ENCODE results near the gene PGLYRP2.

Gene PGLYRP2

DNA sequence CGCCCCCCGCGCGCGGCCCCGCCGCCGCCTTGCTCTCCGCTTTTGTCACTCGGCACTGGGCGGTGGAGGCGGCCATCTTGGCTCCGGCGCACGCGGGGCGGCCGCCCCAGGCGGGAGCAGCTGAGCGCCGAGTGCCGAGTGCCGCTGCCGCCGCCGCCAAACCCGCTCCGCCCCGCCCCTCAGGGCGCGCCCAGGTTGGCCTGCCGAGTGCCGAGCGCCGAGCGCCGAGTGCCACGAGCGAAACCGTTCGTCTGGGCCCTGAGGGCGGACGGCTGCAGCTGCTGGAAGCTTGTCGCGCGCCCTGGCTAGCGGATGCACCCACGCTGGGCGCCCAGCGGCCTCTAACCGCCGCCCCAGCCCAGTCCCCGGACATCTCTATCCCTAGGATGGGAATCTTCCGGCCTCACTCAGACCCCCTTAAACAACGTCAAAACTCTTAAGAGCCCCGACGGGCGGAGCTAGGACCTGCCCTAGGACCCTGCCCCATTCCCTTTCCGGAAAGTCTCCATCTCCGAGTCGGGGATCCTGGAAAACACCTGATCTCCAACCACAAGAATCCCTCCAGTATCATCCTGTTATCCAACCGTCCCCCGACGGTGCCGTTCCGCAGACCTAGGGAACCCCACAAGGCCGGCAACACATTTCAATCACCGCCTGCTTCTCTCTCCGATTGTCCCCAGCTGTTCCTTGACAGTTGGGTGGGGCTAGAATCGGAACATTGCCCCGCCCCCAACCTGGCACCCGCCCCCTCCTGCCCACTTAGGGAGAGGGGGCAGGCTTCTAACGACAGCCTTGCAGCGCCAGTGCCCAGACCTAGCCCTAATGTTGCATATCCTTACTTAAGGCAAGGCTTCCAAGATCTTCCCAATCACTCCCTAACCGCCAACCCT, 46.4 kb downstream of the PGLYRP2 start (continued):
- TF ChIP-seq, protein P1, sequence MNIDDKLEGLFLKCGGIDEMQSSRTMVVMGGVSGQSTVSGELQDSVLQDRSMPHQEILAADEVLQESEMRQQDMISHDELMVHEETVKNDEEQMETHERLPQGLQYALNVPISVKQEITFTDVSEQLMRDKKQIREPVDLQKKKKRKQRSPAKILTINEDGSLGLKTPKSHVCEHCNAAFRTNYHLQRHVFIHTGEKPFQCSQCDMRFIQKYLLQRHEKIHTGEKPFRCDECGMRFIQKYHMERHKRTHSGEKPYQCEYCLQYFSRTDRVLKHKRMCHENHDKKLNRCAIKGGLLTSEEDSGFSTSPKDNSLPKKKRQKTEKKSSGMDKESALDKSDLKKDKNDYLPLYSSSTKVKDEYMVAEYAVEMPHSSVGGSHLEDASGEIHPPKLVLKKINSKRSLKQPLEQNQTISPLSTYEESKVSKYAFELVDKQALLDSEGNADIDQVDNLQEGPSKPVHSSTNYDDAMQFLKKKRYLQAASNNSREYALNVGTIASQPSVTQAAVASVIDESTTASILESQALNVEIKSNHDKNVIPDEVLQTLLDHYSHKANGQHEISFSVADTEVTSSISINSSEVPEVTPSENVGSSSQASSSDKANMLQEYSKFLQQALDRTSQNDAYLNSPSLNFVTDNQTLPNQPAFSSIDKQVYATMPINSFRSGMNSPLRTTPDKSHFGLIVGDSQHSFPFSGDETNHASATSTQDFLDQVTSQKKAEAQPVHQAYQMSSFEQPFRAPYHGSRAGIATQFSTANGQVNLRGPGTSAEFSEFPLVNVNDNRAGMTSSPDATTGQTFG (tag by site-specific recombination; IDR thresholded peaks at IDR 0.05; ENCODE audit: borderline replicate concordance), result no peak
- TF ChIP-seq ZNF521 (tag by site-specific recombination; IDR thresholded peaks at IDR 0.05) (no peak), SP2 (tag by site-specific recombination; IDR thresholded peaks at IDR 0.05) (peak; percentile 70), ZNF561 (tag by site-specific recombination; IDR thresholded peaks at IDR 0.05; ENCODE audit: borderline replicate concordance) (peak; percentile 100), ZNF623 (tag by site-specific recombination; IDR thresholded peaks at IDR 0.05) (no peak), ZNF596 (tag by site-specific recombination; IDR thresholded peaks at IDR 0.05) (peak; percentile 46), ZSCAN16 (tag by site-specific recombination; IDR thresholded peaks at IDR 0.05) (no peak), ZFHX2 (tag by site-specific recombination; conservative IDR thresholded peaks at IDR 0.05) (peak; percentile 38), ZNF629 (tag by site-specific recombination; IDR thresholded peaks at IDR 0.05) (peak; percentile 36; the same call in 1 of the 2 replicates), ZNF114 (tag by site-specific recombination; IDR thresholded peaks at IDR 0.05) (no peak), ZNF146 (tag by site-specific recombination; IDR thresholded peaks at IDR 0.05) (peak; percentile 6; the same call in 1 of the 2 replicates), ZNF621 (tag by site-specific recombination; IDR thresholded peaks at IDR 0.05) (no peak), ZSCAN30 (tag by site-specific recombination; IDR thresholded peaks at IDR 0.05) (peak; percentile 72), ZNF2 (tag by site-specific recombination; IDR thresholded peaks at IDR 0.05) (peak; percentile 61; the same call in 1 of the 2 replicates), ZNF184 (tag by site-specific recombination; IDR thresholded peaks at IDR 0.05) (no peak), ZBTB17 (tag by site-specific recombination; IDR thresholded peaks at IDR 0.05) (peak; percentile 99), ZBTB20 (tag by site-specific recombination; IDR thresholded peaks at IDR 0.05) (no peak; the same call in 1 of the 2 replicates), SP3 (tag by site-specific recombination; IDR thresholded peaks at IDR 0.05) (peak; percentile 81), ZNF248 (tag by site-specific recombination; IDR thresholded peaks at IDR 0.05) (no peak), KLF7 (tag by site-specific recombination; IDR thresholded peaks at IDR 0.05; ENCODE audit: borderline replicate concordance) (0 out of 2 replicates have a peak, but pooled peaks have one; percentile 28)
- TF ChIP-seq, protein P2, sequence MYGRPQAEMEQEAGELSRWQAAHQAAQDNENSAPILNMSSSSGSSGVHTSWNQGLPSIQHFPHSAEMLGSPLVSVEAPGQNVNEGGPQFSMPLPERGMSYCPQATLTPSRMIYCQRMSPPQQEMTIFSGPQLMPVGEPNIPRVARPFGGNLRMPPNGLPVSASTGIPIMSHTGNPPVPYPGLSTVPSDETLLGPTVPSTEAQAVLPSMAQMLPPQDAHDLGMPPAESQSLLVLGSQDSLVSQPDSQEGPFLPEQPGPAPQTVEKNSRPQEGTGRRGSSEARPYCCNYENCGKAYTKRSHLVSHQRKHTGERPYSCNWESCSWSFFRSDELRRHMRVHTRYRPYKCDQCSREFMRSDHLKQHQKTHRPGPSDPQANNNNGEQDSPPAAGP (tag by site-specific recombination; IDR thresholded peaks at IDR 0.05), result peak; percentile 60; the same call in 1 of the 2 replicates
- TF ChIP-seq, protein P3, sequence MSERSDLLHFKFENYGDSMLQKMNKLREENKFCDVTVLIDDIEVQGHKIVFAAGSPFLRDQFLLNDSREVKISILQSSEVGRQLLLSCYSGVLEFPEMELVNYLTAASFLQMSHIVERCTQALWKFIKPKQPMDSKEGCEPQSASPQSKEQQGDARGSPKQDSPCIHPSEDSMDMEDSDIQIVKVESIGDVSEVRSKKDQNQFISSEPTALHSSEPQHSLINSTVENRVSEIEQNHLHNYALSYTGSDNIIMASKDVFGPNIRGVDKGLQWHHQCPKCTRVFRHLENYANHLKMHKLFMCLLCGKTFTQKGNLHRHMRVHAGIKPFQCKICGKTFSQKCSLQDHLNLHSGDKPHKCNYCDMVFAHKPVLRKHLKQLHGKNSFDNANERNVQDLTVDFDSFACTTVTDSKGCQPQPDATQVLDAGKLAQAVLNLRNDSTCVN (tag by site-specific recombination; optimal IDR thresholded peaks at IDR 0.05), result peak; percentile 70
- TF ChIP-seq, protein P4, sequence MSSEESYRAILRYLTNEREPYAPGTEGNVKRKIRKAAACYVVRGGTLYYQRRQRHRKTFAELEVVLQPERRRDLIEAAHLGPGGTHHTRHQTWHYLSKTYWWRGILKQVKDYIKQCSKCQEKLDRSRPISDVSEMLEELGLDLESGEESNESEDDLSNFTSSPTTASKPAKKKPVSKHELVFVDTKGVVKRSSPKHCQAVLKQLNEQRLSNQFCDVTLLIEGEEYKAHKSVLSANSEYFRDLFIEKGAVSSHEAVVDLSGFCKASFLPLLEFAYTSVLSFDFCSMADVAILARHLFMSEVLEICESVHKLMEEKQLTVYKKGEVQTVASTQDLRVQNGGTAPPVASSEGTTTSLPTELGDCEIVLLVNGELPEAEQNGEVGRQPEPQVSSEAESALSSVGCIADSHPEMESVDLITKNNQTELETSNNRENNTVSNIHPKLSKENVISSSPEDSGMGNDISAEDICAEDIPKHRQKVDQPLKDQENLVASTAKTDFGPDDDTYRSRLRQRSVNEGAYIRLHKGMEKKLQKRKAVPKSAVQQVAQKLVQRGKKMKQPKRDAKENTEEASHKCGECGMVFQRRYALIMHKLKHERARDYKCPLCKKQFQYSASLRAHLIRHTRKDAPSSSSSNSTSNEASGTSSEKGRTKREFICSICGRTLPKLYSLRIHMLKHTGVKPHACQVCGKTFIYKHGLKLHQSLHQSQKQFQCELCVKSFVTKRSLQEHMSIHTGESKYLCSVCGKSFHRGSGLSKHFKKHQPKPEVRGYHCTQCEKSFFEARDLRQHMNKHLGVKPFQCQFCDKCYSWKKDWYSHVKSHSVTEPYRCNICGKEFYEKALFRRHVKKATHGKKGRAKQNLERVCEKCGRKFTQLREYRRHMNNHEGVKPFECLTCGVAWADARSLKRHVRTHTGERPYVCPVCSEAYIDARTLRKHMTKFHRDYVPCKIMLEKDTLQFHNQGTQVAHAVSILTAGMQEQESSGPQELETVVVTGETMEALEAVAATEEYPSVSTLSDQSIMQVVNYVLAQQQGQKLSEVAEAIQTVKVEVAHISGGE (tag by site-specific recombination; conservative IDR thresholded peaks at IDR 0.05; ENCODE audit: low read depth), result peak; percentile 23; the same call in 1 of the 2 replicates
- TF ChIP-seq, protein P5, sequence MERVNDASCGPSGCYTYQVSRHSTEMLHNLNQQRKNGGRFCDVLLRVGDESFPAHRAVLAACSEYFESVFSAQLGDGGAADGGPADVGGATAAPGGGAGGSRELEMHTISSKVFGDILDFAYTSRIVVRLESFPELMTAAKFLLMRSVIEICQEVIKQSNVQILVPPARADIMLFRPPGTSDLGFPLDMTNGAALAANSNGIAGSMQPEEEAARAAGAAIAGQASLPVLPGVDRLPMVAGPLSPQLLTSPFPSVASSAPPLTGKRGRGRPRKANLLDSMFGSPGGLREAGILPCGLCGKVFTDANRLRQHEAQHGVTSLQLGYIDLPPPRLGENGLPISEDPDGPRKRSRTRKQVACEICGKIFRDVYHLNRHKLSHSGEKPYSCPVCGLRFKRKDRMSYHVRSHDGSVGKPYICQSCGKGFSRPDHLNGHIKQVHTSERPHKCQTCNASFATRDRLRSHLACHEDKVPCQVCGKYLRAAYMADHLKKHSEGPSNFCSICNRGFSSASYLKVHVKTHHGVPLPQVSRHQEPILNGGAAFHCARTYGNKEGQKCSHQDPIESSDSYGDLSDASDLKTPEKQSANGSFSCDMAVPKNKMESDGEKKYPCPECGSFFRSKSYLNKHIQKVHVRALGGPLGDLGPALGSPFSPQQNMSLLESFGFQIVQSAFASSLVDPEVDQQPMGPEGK (tag by site-specific recombination; IDR thresholded peaks at IDR 0.05), result 0 out of 2 replicates have a peak, but pooled peaks have one; percentile 28
- TF ChIP-seq, protein P6, sequence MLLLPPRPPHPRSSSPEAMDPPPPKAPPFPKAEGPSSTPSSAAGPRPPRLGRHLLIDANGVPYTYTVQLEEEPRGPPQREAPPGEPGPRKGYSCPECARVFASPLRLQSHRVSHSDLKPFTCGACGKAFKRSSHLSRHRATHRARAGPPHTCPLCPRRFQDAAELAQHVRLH (tag by site-specific recombination; IDR thresholded peaks at IDR 0.05), result peak; percentile 26; the same call in 1 of the 2 replicates
- TF ChIP-seq, protein P7, sequence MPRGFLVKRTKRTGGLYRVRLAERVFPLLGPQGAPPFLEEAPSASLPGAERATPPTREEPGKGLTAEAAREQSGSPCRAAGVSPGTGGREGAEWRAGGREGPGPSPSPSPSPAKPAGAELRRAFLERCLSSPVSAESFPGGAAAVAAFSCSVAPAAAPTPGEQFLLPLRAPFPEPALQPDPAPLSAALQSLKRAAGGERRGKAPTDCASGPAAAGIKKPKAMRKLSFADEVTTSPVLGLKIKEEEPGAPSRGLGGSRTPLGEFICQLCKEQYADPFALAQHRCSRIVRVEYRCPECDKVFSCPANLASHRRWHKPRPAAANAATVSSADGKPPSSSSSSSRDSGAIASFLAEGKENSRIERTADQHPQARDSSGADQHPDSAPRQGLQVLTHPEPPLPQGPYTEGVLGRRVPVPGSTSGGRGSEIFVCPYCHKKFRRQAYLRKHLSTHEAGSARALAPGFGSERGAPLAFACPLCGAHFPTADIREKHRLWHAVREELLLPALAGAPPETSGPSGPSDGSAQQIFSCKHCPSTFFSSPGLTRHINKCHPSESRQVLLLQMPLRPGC (tag by site-specific recombination; IDR thresholded peaks at IDR 0.05), result 0 out of 2 replicates have a peak, but pooled peaks have one; percentile 9
